Peyer's patch (tissue), 4 donors: Measurements from ENCODE around the gene CEP164. TPM values are rescaled to one million over a fixed set of nuclear protein-coding genes. Genes with fewer than 3 reads are reported as not detected.

Experiments
- DNase-seq, 3 donors: peaks; one replicate each; pipeline ENCODE4 v3.0.0-alpha.2; 2017 to 2019
- H3K27ac ChIP-seq, 4 donors: fragments of 200-600 bp; sonication (generic); one replicate each; pipeline ENCODE4 v1.5.1; 2016 to 2019
- H3K27me3 ChIP-seq, 2 donors: fragments of 200-600 bp; sonication (generic); one replicate each; pipeline ENCODE4 v1.5.1; 2019
- H3K36me3 ChIP-seq, 3 donors: fragments of 200-600 bp; sonication (generic); one replicate each; pipeline ENCODE4 v1.5.1; 2016 to 2019
- H3K4me1 ChIP-seq, 4 donors: fragments of 200-600 bp; sonication (generic); one replicate each; pipeline ENCODE4 v1.5.1; 2016 to 2019
- H3K4me3 ChIP-seq, 4 donors: fragments of 200-600 bp; sonication (generic); 1 replicate in 3 of 4; 2 replicates in 1 of 4; pipeline ENCODE4 v1.5.1; 2016 to 2019; ENCODE audit warnings: mild to moderate bottlenecking in 1 of 4
- H3K9me3 ChIP-seq, 4 donors: fragments of 200-600 bp; sonication (generic); one replicate each; pipeline ENCODE4 v1.5.1; 2016 to 2019; ENCODE audit warnings: mild to moderate bottlenecking in 1 of 4
- POLR2A ChIP-seq, 2 donors: fragments of 450-650 bp; IDR thresholded peaks; one replicate each; pipeline ENCODE4 v1.5.1; 2017; ENCODE audit warnings: antibody characterized with exemption in 2 of 2, mild to moderate bottlenecking in 2 of 2, moderate library complexity in 2 of 2
- total RNA-seq, 4 donors: library from RNA; depleted of rRNA; stranded (reverse); fragments of >200 nt; gene quantifications; one replicate each; pipeline ENCODE4 v1.1.0, GENCODE V29; 2016
- TF ChIP-seq, protein P1 (sequence below), 6 experiments: fragments of 450-650 bp in 4 of 6; fragments of 200-600 bp in 2 of 6; sonication (generic) in 1 of 6; IDR thresholded peaks; one replicate each; pipeline ENCODE4 v1.5.1; 2017 to 2019; ENCODE audit warnings: antibody characterized with exemption in 6 of 6, mild to moderate bottlenecking in 3 of 6, moderate library complexity in 1 of 6

The CEP164 gene
- total RNA-seq, 4 donors from 2014 or later = 12.3 to 45.4 (median 27.2) TPM

DNA sequence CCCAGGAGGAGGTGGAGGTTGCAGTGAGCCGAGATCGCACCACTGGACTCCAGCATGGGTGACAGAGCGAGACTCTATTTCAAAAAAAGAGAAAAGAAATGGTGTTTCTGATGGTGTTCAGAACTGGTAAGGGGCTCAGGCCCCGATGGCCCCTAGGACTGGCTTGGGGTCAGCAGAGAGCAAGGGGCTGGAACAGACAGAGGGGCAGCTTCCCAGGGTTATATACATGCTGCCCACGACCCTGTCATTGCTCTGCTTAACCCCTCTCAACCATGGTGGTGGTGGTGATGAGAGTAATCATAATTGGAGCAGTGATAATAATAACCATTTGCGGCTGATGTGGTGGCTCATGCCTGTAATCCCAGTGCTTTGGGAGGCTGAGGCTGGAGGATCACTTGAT lies 79.4 kb downstream of the CEP164 start:
- Histone ChIP-seq H3K36me3 (peaks cover 0 to 37% (median 0%) of the 10 kb centered on the region in 3 donors), H3K9me3 (peaks cover 0 to 6% (median 0%) of the 10 kb centered on the region in 4 donors), H3K27me3 (no peaks in the 10 kb centered on the region), H3K27ac (no peak overlapping the region), H3K4me3 (no peak overlapping the region), H3K4me1 (no peaks in the 10 kb centered on the region)
- TF ChIP-seq, protein P1, sequence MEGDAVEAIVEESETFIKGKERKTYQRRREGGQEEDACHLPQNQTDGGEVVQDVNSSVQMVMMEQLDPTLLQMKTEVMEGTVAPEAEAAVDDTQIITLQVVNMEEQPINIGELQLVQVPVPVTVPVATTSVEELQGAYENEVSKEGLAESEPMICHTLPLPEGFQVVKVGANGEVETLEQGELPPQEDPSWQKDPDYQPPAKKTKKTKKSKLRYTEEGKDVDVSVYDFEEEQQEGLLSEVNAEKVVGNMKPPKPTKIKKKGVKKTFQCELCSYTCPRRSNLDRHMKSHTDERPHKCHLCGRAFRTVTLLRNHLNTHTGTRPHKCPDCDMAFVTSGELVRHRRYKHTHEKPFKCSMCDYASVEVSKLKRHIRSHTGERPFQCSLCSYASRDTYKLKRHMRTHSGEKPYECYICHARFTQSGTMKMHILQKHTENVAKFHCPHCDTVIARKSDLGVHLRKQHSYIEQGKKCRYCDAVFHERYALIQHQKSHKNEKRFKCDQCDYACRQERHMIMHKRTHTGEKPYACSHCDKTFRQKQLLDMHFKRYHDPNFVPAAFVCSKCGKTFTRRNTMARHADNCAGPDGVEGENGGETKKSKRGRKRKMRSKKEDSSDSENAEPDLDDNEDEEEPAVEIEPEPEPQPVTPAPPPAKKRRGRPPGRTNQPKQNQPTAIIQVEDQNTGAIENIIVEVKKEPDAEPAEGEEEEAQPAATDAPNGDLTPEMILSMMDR (IDR thresholded peaks at IDR 0.05) = no peak
- TF ChIP-seq POLR2A (IDR thresholded peaks at IDR 0.05) = no peak
- no peak for DNase-seq

DNA sequence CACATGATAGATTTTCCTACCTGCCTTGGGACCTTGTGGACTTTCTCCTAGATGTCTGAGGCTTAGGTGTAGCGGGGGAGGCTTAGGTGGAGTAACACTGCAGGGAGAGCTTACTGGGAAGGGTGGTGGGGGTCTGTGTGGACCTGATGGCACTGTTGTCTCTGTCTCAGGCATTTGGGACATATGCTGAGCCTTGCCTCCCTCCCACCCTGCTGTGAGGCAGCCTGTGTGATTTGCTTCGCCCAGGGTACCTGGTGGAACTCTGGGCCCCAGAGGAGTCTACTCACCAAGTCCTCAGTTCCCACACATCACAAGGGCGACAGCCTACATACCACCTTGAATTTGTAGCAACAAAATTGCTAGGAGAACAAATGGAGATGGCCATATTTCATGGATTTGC lies 80.7 kb downstream of the CEP164 start:
- no peak overlapping the region for H3K27ac ChIP-seq
- DNase-seq = no peak
- no peaks in the 10 kb centered on the region for H3K27me3 ChIP-seq
- H3K4me1 ChIP-seq = no peaks in the 10 kb centered on the region
- peaks cover 0 to 6% (median 0%) of the 10 kb centered on the region in 4 donors for H3K9me3 ChIP-seq
- no peak for TF ChIP-seq POLR2A (IDR thresholded peaks at IDR 0.05)
- TF ChIP-seq, protein P1 (IDR thresholded peaks at IDR 0.05) = no peak
- H3K4me3 ChIP-seq = no peak overlapping the region
- peaks cover 0 to 37% (median 0%) of the 10 kb centered on the region in 3 donors for H3K36me3 ChIP-seq

DNA sequence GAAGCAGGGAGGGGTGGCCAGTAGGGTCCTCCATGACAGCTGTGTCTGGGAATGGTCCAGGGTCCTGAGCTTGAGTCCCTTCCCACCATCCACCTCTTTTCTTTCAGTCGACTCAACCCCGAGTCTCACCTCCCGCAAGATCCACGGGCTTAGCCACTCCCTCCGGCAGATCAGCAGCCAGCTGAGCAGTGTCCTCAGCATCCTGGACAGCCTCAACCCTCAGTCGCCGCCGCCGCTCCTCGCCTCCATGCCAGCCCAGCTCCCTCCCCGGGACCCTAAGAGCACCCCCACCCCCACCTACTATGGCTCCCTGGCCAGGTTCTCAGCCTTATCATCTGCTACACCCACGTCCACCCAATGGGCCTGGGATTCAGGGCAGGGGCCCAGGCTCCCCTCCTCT lies 81.9 kb downstream of the CEP164 start:
- peaks cover 0 to 6% (median 0%) of the 10 kb centered on the region in 4 donors for H3K9me3 ChIP-seq
- no peaks in the 10 kb centered on the region for H3K27me3 ChIP-seq
- no peak overlapping the region for H3K27ac ChIP-seq
- no peak overlapping the region for H3K4me3 ChIP-seq
- DNase-seq = no peak
- no peak for TF ChIP-seq POLR2A (IDR thresholded peaks at IDR 0.05)
- TF ChIP-seq, protein P1 (IDR thresholded peaks at IDR 0.05) = no peak
- no peaks in the 10 kb centered on the region for H3K4me1 ChIP-seq
- peaks cover 0 to 35% (median 0%) of the 10 kb centered on the region in 3 donors for H3K36me3 ChIP-seq

DNA sequence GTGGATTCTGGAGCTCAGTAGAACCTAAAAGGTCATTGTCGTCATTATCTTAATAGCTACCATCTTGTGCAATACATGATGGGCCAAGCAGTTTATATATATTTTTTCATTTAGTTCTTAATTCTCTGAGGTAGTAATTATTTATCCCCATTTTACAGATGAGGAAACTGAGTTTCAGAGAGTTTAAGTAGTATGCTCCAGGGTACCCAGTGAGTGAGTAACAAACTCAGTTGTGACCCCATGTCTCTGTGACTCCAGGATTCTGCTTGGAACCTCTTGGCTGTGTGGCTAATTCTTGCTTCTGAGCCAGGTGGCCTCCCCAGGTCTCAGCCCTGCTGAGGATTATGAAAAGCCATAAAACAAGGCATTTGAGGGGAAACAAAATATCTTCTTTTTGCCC lies 82.6 kb downstream of the CEP164 start:
- no peaks in the 10 kb centered on the region for H3K27me3 ChIP-seq
- peaks cover 0 to 28% (median 0%) of the 10 kb centered on the region in 3 donors for H3K36me3 ChIP-seq
- no peak overlapping the region for H3K4me3 ChIP-seq
- no peaks in the 10 kb centered on the region for H3K4me1 ChIP-seq
- TF ChIP-seq POLR2A (IDR thresholded peaks at IDR 0.05) = no peak
- TF ChIP-seq, protein P1 (IDR thresholded peaks at IDR 0.05) = no peak
- no peak overlapping the region for H3K27ac ChIP-seq
- peaks cover 0 to 4% (median 0%) of the 10 kb centered on the region in 4 donors for H3K9me3 ChIP-seq
- DNase-seq = no peak

DNA sequence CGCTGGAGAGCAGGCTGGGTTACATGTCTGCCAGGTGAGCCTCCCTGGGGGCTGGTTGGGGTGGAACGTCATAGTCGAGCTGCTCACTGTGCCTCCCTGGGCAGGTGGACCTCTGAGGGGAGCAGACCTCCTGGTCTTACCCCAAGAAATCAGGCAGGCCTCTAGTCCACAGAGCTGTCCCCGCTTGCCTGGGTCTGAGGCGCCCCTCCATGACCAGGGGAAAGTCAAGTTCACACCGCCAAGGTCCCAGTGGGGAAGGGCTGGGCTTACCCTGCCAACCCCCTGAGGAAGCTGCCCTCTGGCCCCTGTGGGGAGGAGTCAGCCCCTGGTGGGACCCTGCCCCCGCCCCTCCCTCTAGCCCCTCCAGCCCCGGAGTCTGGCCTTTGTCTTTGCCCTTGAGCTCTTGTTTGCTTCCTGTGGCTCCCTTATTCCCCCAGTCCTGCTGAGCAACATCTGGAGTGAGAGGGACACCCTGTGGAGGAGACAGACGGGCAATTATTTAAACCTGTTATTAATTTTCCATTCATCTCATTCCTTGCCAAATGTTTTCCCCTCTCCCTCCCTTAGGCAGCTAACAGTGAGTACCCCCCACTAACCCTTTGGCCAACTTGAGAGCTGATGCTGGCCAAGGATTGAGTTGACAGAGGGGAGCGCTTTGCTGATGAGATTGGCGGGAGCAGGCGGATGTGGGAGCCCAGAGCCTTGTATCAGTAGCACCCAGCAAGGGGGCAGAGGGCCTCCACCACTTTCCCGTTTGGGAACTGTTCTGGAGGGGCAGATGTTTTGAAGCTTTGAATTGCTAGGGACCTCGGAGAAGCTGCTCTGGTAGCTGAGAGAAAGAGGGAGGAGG lies 83.4 kb downstream of the CEP164 start:
- no peak for DNase-seq
- H3K9me3 ChIP-seq = no peaks in the 10 kb centered on the region

More for the DNA sequence above, 83.4 kb downstream of the CEP164 start:
- H3K27me3 ChIP-seq = no peaks in the 10 kb centered on the region
- H3K27ac ChIP-seq = no peak overlapping the region
- TF ChIP-seq POLR2A (IDR thresholded peaks at IDR 0.05) = no peak
- TF ChIP-seq, protein P1 (IDR thresholded peaks at IDR 0.05) = no peak
- H3K4me3 ChIP-seq = no peak overlapping the region
- H3K36me3 ChIP-seq = peaks cover 0 to 22% (median 0%) of the 10 kb centered on the region in 3 donors
- H3K4me1 ChIP-seq = no peaks in the 10 kb centered on the region
